HG03280 (cell line): ENCODE measurements around the gene CDHR2.

ENCODE experiments used
- ATAC-seq: cut with Tn5 transposase; IDR thresholded peaks from one replicate; pipeline ENCODE4 v1.9.1; 2021; ENCODE audit warnings: mild to moderate bottlenecking, moderate library complexity; ENCODE audit not compliant: unreplicated experiment

CDHR2 gene

GRCh38 chr5:176637556-176637955 lies 88.4 kb downstream of the CDHR2 start:
- no peak for ATAC-seq

DNA sequence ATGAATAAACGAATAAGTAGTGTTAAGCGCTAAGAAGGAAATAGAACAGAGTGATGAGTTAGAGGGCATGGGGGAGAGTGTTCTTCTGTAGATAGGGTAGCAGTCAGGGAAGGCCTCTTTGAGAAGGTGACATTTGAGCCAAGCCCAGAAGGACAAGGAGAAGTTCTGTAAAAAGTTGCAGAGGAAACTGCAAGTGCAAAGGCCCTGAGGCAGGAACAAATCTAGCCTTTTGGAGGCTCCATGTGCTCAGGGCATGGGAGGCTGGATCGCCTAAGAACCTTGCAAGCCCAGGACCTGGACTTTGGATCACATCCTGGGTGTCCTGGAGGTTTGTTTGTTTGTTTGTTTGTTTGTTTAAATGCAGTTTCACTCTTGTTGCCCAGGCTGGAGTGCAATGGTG lies 89.3 kb downstream of the CDHR2 start:
- no peak for ATAC-seq

- ATAC-seq: no peak
These were observed 90.1 kb downstream of the CDHR2 start for GRCh38 chr5:176639208-176639607.

DNA sequence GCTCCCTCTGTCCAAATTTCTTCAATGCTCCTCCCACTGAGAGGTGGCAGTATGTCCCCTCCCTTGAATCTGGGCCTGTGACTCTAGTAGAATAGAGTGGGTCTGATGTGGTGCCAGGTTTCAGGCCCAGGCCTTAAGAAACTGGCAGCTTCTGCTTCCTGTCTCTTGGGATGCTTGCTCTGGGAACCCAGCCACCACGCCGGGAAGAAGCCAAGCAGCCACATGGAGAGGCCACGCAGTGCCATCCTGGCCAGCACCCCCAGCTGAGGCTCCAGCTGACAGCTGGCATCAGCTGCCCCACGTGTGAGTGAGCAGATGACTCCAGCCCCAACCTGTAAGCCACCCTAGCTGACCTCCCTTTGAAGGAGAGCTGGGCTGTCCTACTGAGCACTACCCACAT lies 90.8 kb downstream of the CDHR2 start:
- ATAC-seq: no peak

DNA sequence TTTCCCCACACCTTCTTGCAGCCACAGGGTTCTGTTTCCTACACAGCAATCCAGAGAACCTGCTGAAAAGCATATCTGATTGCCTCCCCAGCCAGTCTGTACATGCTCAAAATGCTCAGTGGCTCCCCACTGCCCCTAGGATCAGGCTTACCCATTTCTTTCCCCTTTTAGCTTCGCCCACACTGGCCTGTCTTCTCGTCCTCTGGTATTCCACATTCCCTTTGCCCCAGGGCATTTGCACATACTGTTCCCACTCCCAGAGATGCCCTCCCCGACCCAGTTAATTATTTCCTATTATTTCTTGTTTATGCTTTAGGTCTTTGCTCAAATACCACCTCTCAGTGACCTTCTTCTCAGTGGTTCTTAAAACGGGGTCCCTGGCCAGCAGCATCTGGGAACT lies 91.5 kb downstream of the CDHR2 start:
- ATAC-seq: no peak

GRCh38 chr5:176642675-176643490 lies 93.7 kb downstream of the CDHR2 start:
- ATAC-seq: no peak

GRCh38 chr5:176643491-176644219 lies 94.5 kb downstream of the CDHR2 start:
- no peak for ATAC-seq

DNA sequence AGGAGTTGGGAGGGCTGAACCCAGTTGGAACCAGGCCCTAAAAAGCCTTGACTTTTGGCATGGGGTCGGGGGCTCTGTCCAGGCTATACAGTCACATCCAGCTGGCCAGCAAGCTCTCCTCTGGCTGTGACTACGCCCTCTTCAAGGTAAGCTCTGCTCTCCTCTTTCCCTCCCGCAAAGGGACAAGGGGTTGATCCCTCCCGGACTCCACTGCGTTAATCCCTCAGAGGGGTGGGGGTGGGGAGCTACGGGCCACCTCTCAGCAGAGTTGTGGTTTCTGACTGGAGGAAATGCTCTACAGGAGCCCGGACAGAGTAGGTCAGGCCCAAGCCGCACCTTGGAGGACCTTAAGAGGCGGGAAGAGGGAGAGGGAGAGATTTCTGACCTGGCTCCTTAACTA lies 95.2 kb downstream of the CDHR2 start:
- ATAC-seq: no peak

- no peak for ATAC-seq
These were observed 95.9 kb downstream of the CDHR2 start for GRCh38 chr5:176644878-176645670.
